Stimulated activated CD8-positive, alpha-beta memory T cell treated with anti-CD3 and anti-CD28 coated beads, Interleukin-7, amount 100 ng/mL, for 1 hour (primary cell): Measurements from ENCODE around the gene ROR1.
"Not testable (repeated sequence)": the region's sequence is repeated elsewhere in the genome, so short reads cannot be mapped to it uniquely, and the experiment has no call there.

Source experiments
- DNase-seq, 2 donors: peaks; one replicate each; pipeline ENCODE4 v3.0.0-alpha.2; 2020; ENCODE audit warnings: low read depth in 2 of 2

The ROR1 gene

DNA sequence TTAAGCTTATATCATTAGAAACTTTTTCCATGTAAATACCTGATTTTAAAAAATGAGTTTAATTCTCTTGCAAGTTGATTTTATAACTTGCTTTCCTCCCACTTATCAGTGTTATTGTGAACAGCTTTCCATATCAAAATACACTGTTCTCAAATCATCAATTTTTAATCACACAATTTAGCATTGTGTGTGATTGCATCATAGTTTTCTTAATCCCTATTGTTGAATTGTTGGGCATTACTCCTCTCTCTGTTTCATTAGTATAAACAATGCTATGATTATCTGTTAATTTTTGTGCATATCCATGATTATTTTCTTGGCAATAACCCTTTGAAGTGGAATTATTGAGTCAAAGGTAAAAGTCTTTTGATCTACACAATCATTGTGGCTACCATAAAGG, 48.7 kb downstream of the ROR1 start:
- DNase-seq = no peak

DNA sequence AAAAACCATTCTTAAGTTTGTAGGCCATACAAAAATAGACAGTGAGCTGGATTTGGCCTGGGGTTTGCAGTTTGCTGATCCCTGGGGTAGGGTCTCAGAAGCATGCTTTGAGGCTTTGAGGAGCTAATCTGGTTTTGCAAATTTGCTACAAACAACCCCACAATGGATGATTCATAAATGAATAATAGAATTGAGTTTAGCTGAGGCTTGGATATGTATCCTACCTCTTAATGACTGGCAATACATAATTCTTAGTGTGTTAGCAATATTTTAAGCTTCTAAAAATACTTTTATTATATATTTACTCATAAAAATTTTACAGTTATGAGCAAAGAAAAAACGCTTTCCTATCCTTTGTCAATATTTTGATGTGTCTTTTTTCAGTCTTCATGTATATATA, 50.6 kb downstream of the ROR1 start:
- no peak for DNase-seq

DNA sequence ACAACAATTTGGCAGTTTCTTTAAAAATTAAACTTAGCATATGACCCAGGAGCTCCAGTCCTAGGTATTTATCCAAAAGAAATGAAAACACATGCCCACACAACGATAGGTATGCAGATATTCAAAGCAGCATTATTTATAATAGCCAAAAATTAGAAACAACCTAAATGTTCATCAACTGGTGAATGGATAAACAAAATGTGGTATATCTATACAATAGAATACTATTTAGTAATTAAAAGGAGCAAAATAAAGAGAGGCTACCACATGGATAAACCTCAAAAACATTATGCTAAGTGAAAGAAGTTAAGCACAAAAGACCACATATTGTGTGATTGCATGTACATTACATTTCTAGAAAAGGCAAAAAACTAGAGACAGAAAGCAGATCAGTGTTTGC, 51.3 kb downstream of the ROR1 start:
- no peak for DNase-seq

DNA sequence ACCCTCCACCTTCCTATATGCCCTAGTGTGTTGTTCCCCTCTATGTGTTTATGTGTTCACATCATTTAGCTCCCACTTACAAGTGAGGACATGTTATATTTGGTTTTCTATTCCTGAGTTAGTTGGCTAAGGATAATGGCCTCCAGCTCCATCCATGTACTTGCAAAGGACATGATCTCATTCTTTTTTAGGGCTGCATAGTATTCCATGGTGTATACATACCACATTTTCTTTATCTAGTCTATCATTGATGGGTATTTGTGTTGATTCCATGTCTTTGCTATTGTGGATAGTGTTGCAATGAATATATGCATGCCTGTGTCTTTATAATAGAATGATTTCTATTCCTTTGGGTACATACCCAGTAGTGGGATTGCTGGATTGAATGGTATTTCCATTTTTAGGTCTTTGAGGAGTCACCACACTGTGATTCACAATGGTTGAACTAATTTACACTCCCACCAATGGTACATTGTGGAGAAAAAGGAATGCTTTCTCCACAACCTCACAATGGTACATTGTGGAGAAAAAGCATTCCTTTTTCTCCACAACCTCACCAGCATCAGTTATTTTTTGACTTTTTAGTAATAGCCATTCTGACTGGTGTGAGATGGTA, 52.5 kb downstream of the ROR1 start:
- not testable (repeated sequence) for DNase-seq

DNA sequence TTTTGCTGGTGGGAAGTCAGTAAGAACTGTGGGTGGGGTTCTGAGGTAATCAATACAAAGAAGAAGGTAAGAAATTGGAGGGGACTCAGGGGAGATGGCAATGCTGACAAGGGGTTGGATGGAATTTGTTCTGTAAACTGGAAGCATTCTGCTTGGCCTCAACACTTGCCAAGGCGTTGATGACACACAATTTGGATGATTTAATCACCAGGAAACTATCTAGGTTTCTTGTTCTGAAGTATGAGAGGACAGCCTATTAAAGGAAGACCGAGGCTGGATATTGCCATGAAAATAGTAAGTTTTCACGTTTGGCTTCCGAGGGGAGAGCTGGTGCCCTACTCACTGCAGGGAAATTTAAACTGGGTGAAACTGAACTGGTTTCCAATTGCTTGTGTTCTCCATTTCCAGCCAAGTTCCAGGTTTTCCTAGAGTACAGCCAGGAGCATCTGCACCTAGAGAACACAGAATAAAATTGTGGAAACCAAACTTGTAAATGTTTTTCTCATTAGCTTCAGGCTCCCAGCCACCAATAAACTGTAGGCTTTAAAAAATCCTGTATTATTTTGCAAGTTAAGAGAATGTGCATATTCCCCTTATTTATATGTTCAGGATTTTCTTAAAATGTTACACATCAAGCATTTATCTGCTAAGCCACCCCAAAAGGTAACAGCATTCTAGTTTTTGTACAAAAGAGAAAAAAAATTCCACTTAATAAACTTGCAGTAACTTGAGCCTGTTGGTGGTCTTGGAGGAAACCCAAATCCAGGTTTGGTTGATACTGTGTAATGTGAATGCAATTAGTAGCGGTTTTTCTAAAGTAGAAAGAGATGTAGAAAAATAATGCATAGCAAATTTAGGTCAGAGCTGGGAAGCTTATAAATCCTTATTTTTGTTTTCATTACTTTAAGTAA, 53.8 kb downstream of the ROR1 start:
- DNase-seq = no peak

DNA sequence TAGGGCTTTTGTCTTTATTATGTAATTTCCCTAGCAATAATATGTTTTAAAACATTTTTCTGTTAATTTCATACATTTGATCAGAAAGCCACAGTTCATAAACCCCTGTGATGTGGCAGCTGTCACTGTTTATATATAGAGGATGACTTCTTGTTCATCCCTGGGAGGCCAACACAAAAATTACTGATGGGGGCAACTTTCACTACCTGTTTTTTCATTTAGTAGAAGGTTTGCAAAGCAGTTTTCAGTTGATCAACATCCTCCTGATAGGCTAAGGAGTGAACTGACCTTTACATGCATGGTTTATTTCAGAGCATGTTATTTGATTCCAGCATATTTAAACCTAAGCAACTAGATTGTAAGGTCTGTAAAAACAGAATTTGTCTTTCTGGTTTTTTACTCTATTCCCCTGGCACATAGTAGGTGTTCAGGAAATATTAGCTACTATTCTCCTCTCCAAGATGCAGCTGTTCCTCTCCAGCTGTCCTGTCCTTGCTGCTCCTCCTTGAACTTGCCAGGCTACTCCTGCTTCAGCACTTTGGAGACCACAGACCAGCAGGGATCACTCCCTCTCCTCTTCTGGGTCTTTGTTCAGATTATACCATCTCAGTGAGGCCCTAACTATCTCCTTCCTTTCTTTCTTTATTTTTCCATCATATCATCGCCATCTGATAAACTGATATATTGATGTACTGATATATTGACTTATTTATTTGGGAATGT, 54.7 kb downstream of the ROR1 start:
- no peak for DNase-seq

DNA sequence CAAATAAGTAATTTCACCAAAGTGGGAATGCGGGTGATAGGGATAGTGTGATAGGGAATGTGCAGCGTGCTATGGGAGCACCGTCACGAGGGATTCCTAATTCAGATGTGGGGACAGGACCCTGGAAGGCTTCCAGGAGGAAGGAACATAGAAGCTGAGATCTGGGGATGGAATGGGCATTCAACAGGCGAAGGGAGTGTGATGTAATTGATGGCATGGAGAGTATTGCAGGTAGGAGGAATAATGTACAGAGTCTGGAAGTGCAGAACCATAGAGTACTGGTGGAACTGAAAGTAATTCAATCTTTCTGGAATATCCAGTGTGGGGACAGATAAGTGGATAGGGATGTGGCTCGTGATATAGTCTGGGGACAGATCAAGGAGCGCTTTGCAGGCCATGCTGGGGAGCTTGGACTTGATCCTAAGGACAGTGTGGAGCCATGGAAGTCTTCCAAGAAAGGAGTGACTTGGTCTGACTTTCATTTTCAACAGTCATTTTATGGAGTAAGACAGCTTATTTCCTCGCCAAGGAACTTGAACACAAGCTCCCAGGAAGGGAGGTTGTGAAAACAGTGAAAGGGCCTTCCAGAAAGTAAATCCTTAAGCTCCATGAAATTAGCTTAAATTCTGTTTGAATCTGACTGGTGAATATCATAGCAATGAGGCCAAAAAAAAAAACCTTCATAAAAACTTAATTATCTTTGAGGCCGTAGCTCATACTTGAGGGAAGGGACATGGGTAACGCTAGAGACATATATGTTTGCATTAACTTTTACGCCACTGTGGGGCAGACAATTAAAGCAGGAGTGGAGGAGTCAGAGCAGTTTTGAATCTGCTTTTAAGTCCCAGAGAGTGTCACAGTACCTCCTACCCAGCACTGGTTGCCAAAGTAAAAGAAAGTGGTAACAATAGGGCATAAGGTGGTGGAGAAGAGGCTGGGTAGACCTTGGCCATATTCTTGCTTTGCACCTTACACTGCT, 55.8 kb downstream of the ROR1 start:
- no peak for DNase-seq

DNA sequence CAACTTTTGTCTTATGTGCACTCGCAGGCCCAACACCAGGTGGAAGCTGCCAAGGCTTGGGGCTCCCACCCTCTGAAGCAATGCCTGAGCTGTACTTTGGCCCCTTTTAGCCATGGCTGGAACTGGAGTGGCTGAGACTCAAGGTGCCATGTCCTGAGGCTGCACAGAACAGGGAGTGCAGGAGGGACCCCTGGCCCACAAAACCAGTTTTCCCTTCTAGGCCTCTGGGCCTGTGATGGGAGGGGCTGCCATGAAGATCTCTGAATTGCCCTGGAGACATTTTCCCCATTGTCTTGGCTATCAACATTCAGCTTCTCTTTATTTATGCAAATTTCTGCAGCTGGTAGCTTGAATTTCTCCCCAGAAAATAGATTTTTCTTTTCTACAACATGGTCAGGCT, 57.6 kb downstream of the ROR1 start:
- DNase-seq = no peak

DNA sequence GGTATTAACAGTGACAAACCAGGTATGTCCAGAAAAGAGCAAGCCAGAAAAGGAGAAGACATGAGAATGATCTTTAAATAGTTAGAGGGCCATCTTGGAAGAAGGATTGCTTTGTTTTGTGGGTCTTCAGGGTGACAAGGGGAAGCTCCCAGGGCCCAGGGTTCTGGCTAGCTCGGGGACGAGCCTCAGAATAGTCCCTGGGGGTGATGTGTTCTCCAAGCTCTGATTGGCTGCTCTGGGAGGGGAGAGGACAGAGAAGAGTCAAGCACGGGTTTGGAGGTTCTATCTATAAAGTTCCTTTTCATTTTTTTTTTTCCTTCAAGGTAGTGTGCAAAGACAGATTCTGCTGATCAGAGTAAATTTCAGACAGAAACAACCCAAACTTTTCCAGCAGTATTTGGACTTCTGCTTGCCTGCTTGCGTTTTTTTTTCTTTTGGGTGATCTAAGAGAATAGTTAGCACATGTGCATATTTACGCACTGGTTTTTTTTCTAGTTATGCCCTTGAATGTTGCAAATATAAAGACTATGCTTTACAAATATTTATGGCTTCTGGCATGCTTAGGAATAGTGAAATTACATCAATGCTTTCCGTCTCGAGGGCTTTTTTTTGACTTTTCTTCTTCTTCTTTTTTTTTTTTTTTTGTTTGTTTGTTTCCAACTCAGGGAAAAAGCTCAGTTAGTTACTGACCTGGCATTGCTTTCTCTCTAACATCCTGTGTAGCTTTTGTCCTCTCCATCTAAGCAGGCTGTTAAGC, 59.7 kb downstream of the ROR1 start:
- DNase-seq = no peak

DNA sequence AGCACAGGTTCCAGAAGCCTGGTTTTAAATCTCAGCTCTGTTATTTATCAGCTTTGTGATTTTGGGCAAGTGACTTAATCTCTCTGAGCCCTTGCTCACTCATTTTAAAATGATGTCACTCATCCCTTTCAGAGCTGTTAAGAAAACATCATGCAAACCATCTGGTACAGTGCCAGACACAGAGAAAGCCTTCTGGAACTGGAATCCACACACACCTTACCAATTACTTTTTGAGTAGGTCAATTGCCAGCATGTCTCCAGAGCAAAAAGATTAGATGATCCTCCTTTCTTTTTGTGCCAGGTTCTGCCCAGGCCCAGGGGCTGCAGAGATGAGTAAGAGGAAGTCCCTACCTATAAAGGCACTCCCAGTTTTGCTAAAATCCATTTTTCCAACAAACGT, 61.3 kb downstream of the ROR1 start:
- no peak for DNase-seq

DNA sequence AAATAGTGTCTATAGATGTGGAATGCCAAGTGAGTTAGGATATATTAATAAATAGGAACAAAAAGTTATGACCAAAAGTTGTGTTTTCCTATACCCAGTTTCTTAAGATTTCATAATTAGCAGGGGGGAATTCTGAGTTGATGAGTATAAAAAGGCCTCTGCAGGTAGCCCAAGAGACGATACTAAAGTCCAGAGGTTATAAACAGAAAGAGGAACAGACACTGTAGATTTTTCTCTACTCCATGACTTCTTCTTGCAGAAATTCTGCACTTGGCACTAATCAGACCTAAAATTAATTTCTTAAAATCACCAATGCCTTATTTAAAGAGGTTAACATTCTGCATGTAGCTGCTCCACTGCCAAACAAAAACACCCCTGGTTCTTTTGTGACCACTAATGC, 62.6 kb downstream of the ROR1 start:
- no peak for DNase-seq

DNA sequence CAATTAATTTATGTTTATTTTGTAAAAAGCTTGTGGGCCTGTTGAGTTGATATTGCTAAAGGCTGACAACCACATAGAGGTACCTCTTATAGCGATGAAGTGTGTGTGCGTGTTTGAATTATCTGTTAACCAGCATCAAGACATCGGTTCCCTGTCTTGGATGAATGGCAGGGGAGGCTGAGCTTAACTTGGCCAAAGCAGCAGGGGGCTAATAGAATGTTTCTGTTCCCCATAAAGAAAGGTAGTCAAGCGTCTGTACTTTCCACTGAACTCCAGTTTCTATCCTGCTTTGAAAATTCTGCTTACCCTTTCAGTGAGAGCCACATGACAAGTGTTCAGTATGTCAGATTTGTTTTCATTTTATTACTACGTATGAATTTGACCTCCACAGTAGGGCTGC, 63.0 kb downstream of the ROR1 start:
- DNase-seq = no peak

DNA sequence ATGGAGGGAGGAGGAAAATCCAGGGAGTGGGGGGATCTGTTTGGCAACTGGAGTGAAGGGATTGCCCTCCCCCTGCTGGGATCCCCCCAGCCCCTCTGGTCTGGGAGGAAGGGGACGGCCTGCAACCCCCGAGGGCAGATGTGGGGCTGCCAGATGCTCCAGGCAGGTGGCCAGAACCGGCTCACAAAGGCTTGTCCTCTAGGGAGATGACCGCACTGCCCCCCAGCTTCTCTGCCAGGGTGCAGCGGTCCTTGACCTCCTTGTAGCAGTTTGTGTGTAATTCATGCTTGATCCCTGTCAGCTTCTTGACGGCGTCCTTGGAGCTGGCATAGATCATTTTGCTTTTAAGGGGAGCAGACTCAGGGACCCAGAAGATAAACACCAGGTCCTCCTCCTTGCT, 69.2 kb downstream of the ROR1 start:
- no peak for DNase-seq

DNA sequence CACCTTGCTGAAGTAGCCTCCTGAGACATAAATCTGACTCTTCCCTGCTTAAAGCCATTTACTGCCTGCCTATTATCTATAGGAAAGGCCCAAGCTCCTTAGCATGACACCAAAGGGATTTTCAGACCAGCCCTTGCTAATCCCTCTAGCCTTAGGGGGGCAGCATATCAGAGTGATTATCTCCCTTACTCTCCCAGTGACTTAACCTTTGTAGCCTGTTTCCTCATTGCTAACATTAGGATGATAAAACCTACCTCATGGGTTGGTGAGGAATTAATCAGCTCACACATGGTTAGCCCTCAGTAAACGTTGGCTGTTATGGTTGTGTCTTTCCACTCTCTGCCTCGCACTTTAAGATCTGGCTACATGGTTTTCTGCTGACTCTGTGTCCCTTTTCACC, 70.1 kb downstream of the ROR1 start:
- DNase-seq = no peak

DNA sequence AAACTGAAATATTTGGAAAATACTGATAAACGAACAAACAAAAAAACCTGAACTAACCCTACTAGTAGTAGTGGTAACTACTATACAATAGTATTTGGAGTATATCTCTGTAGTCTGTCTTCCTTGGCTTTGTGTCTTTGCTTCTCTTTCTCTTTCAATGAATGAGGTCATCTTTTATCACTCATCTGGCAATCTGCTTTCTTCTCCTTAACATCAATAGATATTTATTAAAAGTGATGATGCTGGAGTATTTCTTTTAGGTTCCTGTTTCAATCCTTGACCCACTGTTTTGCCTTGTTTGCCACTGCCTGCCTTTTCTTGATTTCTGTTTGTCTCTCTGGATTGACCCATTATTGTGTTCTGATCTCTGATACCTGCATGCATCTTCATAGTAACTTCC, 71.5 kb downstream of the ROR1 start:
- DNase-seq = no peak

DNA sequence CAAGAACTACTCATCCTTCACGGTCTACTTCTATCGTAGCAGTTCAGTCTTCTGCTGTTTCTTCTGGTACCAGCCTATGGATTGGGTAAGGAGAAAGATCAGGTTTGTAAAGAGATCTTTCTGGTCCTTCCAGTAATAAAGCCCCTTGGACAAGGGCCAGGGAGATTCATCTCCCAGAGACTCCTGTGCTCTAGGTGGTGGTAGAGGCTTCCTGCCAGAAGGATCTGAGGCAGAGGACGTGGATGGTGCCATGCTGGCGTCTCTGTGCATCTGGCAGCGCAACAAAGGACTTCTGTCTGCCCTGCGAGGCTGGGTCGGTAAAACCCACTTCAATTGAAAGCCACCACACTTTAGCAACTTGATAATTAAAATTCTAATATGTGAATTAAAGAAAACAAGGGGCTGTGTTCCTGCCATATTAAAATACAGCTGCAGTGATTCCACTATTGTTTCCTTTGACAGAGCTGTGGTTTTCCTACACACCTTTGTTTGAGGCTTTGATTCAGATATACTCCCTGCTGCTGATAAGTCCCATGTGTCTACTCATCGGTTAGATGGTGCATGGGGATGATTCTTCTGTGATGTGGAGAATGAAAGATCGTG, 73.6 kb downstream of the ROR1 start:
- no peak for DNase-seq

DNA sequence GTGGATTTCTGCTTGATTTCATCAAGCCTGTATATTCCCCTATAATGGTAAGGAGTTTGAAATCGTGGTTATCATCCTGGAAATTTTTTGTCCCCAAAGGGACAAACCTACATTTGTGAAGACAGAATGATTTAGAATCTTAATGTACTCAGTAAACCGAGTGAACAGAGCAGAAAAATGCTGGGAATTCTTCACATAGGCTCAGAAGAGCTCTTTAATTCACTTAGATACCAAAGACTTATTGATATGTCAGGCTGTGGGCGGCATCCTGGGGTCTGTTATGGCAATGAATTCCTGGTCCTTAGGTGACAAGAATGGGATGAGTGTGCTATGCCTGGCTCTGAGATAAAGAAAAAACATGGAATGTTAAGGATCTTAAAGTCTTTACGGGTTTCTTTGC, 74.9 kb downstream of the ROR1 start:
- DNase-seq = no peak

DNA sequence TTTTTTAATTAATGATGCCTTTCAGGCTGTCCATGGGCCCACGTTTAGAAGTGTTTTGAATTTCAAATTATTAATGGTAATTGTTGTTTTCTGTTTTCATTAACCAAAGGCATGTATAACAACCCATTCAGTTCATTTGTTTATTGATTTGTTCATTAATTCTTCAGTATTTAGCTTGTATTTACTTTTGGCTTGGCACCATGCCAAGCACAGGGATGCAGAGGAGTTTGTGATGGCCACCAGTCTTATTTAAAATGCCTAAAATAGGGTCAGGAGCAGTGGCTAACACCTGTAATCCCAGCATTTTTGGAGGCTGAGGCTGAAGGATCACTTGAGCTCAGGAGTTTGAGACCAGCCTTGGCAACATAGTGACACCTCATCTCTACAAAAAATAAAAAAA, 75.3 kb downstream of the ROR1 start:
- no peak for DNase-seq

DNA sequence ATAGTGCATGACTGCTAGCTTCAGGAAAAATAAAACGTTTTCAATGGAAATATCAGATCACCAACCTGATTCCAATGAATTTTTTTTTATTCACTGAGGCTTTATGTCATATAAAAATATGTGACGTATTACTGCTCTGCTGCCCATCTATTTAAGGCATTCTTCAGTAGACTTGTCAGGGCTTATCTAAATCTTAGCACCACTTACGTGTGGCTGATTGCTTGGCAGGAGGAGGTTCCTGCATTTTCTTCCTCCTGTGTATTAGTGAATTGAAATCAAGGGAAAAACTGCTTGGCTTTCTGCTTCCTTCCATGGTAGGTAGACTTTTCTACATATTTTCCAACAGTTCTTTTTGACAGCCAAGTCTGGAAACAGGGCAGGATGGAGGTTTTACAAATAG, 80.3 kb downstream of the ROR1 start:
- no peak for DNase-seq

DNA sequence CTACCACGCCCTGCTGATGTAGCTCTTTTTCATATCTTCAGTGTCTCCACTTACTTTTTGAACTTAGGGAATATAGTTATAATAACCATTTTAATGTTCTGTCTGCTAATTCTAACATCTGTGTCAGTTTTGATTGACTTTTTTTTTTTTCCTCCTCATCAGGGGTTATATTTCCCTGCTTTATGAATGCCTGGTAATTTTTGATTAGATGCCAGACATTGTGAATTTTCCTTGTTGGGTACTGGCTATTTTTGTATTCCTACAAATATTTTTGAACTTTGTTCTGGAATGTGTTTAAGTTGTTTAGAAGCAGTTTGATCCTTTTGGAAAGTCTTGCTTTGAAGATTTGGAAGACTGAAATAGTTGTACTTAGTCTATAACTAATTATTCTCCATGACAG, 82.1 kb downstream of the ROR1 start:
- DNase-seq = no peak

DNA sequence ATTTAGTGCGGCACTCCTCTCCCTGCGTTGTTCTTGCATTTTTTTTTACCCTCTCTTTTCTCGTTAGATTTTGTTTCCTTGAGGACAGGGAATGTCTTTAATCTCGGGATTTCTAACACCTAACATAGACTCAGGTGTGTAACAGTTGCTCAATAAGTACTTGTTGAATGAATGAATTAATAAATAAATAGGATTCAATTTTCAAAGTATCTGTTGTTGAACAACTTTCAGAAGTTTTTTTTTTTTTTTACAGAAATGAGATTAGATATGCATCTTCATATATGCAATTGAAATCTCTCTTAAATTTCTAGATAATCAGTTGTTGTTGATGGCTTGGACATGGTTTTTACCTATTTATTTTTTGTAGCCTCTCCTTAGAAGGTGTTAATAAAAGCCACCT, 83.1 kb downstream of the ROR1 start:
- no peak for DNase-seq
